ENCODE results near the gene FAM20C. TPM values are rescaled to one million over a fixed set of nuclear protein-coding genes. Genes with fewer than 3 reads are reported as not detected.

FAM20C gene
- total RNA-seq, 4 donors from 2014 or later: 46.5 to 79.2 (median 69.8) TPM

DNA sequence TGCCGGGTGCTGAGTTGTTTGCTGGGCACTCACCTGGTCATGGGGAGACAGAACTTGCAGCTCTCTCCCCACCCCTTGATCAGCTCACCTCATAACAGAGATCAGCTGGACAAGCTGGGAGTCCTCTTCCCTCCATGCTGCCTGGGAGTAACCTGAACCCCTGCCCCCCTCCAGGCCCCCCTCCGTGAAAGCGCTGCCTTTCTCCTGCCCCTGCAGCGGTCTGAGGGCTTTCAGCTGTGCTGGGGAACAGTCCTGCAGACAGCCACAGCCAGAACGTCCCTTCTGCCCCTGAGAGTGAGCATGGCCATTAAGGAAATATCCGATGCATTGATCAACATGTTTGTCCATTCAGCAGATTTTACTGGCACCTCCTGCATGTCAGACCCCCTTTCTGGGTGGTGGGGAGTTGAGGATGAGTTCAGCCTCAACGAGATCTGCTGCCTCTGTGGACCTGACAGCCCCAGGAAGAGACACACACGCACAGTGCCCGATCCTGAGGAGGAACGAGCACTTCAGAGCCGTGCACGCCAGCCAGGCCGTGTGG lies 4.5 kb downstream of the FAM20C start:
- no peaks in the 10 kb centered on the region for H3K27me3 ChIP-seq
- H3K9me3 ChIP-seq: no peaks in the 10 kb centered on the region
- DNase-seq (ENCODE audit: extremely low spot score): no peak
- peak overlapping the region in 3 of 4 donors; percentile 3 to 97 (median 96) for H3K27ac ChIP-seq (replicated peaks in 1 of 4)
- no peak overlapping the region for H3K4me3 ChIP-seq
- H3K36me3 ChIP-seq: peaks cover 43 to 67% (median 65%) of the 10 kb centered on the region in 4 donors
- peaks cover 36 to 84% (median 74%) of the 10 kb centered on the region in 4 donors for H3K4me1 ChIP-seq
- intact Hi-C loops (cut with DNase I): no loop called here
- TF ChIP-seq POLR2AphosphoS5 (IDR thresholded peaks at IDR 0.05) (no peak), EP300 (IDR thresholded peaks at IDR 0.05) (no peak), POLR2A (IDR thresholded peaks at IDR 0.05; ENCODE audit: low read depth) (no peak)
- TF ChIP-seq, protein P1, sequence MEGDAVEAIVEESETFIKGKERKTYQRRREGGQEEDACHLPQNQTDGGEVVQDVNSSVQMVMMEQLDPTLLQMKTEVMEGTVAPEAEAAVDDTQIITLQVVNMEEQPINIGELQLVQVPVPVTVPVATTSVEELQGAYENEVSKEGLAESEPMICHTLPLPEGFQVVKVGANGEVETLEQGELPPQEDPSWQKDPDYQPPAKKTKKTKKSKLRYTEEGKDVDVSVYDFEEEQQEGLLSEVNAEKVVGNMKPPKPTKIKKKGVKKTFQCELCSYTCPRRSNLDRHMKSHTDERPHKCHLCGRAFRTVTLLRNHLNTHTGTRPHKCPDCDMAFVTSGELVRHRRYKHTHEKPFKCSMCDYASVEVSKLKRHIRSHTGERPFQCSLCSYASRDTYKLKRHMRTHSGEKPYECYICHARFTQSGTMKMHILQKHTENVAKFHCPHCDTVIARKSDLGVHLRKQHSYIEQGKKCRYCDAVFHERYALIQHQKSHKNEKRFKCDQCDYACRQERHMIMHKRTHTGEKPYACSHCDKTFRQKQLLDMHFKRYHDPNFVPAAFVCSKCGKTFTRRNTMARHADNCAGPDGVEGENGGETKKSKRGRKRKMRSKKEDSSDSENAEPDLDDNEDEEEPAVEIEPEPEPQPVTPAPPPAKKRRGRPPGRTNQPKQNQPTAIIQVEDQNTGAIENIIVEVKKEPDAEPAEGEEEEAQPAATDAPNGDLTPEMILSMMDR (IDR thresholded peaks at IDR 0.05): no peak
- WGBS: 69% methylated on average over 13 of the region's 13 CpGs

DNA sequence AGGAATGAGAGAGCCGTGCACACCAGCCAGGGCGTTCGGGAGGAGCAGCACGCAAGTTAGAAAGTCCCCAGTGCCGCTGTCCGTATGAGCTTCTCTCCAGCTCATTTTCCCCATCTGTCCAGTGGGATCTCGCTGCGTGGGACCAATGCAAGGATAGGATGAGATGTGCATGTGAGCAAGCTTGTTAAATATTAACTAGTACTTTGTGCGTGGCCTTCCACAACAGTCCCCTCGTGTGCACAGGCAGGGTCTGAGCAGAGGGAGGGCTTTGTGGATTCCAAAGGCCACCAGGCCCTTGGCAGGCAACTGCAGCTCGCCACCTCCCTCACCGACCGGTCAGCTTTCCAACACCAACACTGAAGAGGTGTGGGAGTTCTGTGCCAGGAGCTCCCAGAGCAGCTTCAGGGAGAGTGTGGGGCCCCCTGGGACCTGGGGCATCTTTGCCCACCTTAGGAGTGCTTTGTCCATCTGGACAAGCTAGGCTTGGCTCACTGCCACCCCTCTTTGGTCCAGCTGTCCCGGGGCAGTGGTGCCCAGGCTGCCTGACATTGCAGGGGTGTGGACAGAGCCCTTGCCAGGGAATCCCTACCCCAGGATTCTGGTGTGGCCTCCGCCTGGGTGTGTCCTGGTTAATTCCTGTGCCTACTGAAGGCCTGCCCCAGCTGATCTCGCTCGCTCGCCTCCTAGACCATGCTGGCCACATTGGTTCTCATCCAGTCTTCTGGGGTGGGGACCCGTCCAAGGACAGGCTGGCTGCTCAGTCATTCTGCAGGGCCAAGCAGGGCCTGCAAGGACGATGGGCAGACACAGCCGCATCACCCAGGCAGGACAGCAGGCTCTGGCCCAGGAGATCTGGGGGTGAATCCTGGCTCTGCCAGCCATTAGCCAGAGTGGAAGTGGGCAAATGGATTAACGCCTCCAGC lies 5.3 kb downstream of the FAM20C start:
- Histone ChIP-seq H3K4me3 (no peak overlapping the region), H3K4me1 (peaks cover 35 to 91% (median 76%) of the 10 kb centered on the region in 4 donors), H3K36me3 (peaks cover 43 to 75% (median 67%) of the 10 kb centered on the region in 4 donors), H3K9me3 (no peaks in the 10 kb centered on the region), H3K27me3 (no peaks in the 10 kb centered on the region), H3K27ac (replicated peaks in 1 of 4) (peak overlapping the region in 1 of 4 donors; percentile 4)
- 85% methylated on average over 13 of the region's 22 CpGs for WGBS
- TF ChIP-seq EP300 (IDR thresholded peaks at IDR 0.05) (no peak), POLR2AphosphoS5 (IDR thresholded peaks at IDR 0.05) (no peak), POLR2A (IDR thresholded peaks at IDR 0.05; ENCODE audit: low read depth) (no peak)
- TF ChIP-seq, protein P1 (IDR thresholded peaks at IDR 0.05): no peak
- intact Hi-C loops (cut with DNase I): no loop called here
- no peak for DNase-seq (ENCODE audit: extremely low spot score)

DNA sequence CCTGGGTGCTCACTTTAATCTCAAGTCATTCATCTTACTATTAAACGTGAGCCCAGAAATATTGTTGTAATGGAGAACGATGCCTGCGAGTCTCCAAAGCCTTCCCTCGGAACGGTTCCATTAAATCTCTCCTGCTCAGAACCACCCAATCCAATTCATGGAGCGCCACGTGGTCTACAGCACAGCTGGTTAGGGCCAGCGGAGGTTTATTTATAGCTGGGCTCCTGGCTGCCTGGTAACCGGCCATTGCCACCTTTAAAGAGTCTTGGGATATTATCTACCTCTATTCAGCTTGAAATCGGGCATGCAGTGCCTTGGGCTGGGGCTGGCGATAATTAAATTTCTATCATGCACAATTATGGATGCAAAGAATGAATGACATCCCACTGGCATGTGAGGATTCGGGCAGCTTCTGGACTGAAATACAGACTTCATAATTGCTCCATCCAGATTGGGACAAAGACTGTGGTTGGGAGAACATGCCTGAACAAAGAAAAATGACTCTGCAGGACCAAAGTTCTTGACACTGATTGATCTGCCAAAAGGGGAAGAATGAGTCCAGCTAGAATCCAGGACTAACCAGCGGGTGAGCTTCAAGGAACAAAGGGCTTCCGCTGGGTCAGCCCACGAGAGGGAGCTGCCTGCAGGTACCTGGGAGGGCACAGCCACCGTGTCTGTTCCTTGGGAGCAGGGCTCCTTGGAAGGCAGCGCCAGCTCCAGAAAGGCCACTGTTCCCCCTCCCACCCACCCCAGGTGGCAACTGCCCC lies 7.3 kb downstream of the FAM20C start:
- Histone ChIP-seq H3K27me3 (no peaks in the 10 kb centered on the region), H3K4me3 (no peak overlapping the region), H3K9me3 (no peaks in the 10 kb centered on the region), H3K27ac (replicated peaks in 1 of 4) (peak overlapping the region; percentile 36 to 60 (median 48)), H3K36me3 (peaks cover 43 to 95% (median 85%) of the 10 kb centered on the region in 4 donors), H3K4me1 (peaks cover 28 to 88% (median 65%) of the 10 kb centered on the region in 4 donors)
- 72% methylated on average over 16 of the region's 17 CpGs for WGBS
- no peak for DNase-seq (ENCODE audit: extremely low spot score)
- intact Hi-C loops (cut with DNase I): no loop called here
- no peak for TF ChIP-seq EP300 (IDR thresholded peaks at IDR 0.05)
- TF ChIP-seq POLR2AphosphoS5 (IDR thresholded peaks at IDR 0.05): peak in 1 of 2 donors; percentile 26
- TF ChIP-seq, protein P1 (IDR thresholded peaks at IDR 0.05): no peak

DNA sequence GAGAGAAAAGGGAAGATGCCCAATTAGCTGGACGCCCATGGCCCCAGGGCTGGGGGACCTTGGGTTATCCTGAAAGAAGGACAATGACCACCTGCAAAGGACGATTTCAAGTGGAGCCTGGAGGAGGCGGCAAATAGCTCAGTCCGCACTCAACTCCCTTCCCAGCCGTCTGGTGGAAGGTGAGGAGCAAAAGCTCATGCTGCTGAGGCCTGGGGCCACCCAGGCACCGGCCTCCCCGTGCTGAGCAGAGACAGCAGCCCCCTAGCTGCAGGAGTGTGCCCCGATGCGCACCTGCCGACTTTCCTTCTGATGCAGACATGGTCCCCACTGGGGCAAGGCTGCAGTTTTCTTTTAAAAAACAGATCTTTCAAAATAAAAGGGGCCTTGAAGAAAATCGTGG lies 7.9 kb downstream of the FAM20C start:
- H3K27me3 ChIP-seq: no peaks in the 10 kb centered on the region
- intact Hi-C loops (cut with DNase I): no loop called here
- H3K9me3 ChIP-seq: no peaks in the 10 kb centered on the region
- H3K4me1 ChIP-seq: peaks cover 22 to 82% (median 59%) of the 10 kb centered on the region in 4 donors
- H3K4me3 ChIP-seq: no peak overlapping the region
- peaks cover 46 to 100% (median 90%) of the 10 kb centered on the region in 4 donors for H3K36me3 ChIP-seq
- 87% methylated on average over 7 of the region's 11 CpGs for WGBS
- no peak for DNase-seq (ENCODE audit: extremely low spot score)
- TF ChIP-seq EP300 (IDR thresholded peaks at IDR 0.05) (no peak), POLR2AphosphoS5 (IDR thresholded peaks at IDR 0.05) (no peak)
- peak overlapping the region in 1 of 4 donors; percentile 36 for H3K27ac ChIP-seq (replicated peaks in 1 of 4)
